SH-SY5Y (cell line): ENCODE results near the gene KMT2E.

Source experiments
- GATA2 ChIP-seq: IDR thresholded peaks from 2 replicates; pipeline ENCODE4 v1.6.1; 2011; ENCODE audit warnings: mild to moderate bottlenecking, low read depth, low read length
- GATA3 ChIP-seq: IDR thresholded peaks from 2 replicates; pipeline ENCODE4 v1.6.1; 2011; ENCODE audit warnings: low read depth, mild to moderate bottlenecking, low read length, moderate library complexity

The KMT2E gene

DNA sequence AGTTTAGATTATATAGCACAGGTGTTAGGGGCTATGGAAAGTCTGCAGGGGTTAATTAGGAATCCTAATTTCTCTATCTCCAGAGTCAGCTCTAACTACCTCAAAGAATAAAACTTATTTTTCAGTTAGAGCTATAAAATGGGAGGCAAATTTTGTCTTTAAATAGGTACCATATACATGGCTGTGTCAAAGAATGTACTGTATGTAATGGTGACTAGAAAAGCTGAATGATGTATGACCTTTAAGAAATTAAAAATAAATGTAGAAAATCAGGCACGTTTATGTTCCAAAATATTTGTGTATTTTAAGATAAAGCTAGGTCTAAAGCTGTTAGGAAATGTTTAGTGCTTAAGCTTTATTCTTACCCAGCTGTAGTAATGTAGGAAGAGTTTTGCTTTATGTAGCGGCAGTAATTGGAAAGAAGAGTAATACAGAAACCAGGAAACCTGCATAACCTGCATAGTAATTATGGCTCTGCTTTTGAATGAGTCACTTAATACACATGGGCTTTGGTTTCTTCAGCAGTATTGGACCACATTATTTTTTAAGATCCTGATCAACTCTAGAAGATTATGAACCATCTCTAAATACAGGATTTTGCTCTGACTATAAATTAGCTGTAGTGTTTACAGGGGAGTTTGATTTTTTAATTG, 85.0 kb downstream of the KMT2E start:
- TF ChIP-seq GATA3 (no peak), GATA2 (no peak)

- TF ChIP-seq GATA2 = no peak
- TF ChIP-seq GATA3 = no peak
Measured at GRCh38 chr7:105101864-105102263, 87.9 kb downstream of the KMT2E start.

DNA sequence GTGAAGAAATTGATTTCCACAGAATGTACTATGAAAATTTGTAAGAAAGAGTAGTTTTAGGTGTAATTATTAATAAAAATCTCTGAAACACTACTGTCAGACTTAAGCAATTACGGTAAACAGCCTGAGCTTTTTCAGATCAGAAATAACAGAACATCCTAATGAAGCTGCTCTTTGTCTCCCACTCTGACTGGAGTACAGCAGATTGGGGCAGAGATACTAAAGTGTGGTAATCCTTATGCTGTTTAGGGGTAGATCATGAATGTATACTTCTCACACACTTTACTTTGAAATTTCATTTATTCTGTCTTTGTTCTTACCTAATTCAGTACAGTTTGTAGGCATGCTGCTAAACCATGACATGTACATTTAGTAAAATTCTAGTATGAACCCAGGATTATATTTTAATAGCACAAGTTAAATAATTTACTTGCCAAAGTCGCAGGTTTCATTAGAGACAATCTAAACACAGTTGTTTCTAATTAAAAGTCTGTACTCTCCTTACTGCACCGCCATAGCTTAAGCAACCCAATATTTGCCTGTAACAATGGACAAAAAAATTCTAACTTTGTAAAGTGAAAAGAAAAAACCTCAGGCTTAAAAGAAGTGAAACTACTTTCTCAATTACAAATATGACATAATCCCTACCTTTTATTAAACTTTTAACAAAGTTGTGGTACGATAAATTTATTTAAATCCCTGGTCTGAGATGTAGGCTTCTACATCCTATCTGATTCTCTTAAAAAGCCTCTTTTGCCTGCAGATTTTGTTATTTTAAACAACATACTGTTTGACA, 88.8 kb downstream of the KMT2E start:
- TF ChIP-seq GATA2 (peak; percentile 82), GATA3 (peak; percentile 79)

DNA sequence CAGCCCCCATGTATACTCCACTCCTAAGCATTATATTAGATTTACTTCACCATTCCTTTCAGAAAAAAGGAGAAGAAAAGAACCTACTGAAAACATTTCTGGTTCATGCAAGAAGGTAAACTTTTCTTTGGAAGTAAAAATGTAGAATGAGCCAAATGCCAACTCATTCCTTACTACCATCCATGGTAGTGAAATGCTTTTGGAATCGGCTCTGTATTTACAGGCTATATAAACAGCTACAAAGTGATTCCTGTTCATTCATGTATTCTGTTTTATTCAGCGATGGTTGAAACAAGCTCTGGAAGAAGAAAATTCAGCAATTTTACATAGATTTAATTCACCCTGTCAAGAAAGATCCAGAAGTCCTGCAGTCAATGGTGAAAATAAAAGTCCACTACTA, 91.6 kb downstream of the KMT2E start:
- TF ChIP-seq GATA3 = no peak
- no peak for TF ChIP-seq GATA2

- TF ChIP-seq GATA3 (no peak), GATA2 (no peak)
Measured at GRCh38 chr7:105106473-105106872, 92.5 kb downstream of the KMT2E start.

DNA sequence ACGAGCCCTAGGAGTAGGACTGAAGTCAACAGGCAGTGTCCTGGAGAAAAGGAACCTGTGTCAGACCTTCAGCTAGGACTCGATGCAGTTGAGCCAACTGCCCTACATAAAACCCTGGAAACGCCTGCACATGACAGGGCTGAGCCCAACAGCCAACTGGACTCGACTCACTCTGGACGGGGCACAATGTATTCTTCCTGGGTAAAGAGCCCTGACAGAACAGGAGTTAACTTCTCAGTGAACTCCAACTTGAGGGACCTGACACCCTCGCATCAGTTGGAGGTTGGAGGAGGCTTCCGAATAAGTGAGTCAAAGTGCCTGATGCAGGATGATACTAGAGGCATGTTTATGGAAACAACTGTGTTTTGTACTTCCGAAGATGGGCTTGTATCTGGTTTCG, 93.5 kb downstream of the KMT2E start:
- no peak for TF ChIP-seq GATA2
- no peak for TF ChIP-seq GATA3

DNA sequence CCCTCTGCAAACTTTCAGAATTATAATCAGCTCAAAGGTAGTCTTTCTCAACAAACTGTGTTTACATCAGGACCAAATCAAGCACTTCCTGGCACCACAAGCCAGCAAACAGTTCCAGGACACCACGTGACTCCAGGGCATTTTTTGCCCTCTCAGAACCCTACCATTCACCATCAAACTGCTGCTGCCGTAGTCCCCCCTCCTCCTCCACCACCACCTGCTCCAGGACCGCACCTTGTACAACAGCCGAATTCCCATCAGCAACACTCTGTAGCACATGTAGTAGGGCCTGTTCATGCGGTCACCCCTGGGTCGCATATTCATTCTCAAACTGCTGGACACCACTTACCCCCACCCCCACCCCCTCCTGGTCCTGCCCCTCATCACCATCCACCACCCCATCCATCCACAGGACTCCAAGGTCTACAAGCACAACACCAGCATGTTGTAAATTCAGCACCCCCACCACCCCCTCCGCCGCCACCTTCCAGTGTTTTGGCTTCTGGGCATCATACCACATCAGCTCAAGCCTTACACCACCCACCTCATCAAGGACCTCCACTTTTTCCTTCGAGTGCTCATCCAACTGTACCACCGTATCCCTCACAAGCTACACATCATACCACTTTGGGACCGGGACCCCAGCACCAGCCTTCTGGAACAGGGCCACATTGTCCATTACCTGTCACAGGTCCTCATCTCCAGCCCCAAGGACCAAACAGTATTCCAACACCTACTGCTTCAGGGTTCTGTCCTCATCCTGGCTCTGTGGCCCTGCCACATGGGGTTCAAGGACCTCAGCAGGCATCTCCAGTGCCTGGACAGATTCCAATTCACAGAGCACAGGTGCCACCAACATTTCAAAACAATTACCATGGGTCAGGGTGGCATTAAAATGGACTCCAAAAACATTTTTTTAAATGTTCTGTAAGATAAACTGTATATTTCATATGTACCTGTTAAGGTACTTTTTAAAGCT, 98.7 kb downstream of the KMT2E start:
- TF ChIP-seq GATA3 (no peak), GATA2 (no peak)

- TF ChIP-seq GATA2 (no peak), GATA3 (no peak)
Measured at GRCh38 chr7:105118612-105119600, 104.9 kb downstream of the KMT2E start.

GRCh38 chr7:105122619-105123018, 108.6 kb downstream of the KMT2E start:
- TF ChIP-seq GATA3 (no peak), GATA2 (no peak)

- TF ChIP-seq GATA2 = no peak
- no peak for TF ChIP-seq GATA3
Measured at GRCh38 chr7:105125745-105126144, 111.7 kb downstream of the KMT2E start.

- TF ChIP-seq GATA2 = no peak
- no peak for TF ChIP-seq GATA3
Measured at GRCh38 chr7:105126436-105126975, 112.5 kb downstream of the KMT2E start.

DNA sequence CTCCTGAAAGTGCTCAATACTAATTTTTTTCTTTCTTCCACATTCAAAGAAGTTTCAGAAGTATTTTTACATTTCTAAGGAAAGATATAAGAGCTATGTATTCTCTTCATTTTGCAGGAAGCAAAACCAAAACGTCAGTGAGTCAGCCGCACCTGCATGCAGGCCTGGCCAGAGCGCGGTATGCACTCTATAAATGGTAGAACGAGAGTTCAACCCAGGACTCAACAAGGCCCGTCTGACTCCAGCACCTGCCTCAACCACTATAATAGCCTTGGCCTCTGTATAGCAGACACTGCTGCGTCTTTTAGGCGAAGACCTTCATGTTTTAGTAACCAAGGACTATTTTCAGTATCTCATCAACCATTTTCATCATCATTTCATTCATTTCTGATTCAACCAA, 113.2 kb downstream of the KMT2E start:
- TF ChIP-seq GATA3 (no peak), GATA2 (no peak)

GRCh38 chr7:105130048-105130447, 116.0 kb downstream of the KMT2E start:
- TF ChIP-seq GATA2 = no peak
- no peak for TF ChIP-seq GATA3
